ENCODE data around the gene FARSB.

FARSB gene

GRCh38 chr2:222544661-222545060 is 111.2 kb downstream of the FARSB start:
- no peaks in the 10 kb centered on the region for H3K36me3 ChIP-seq (ENCODE audit: insufficient read depth, low read depth, low read length)
- no peak overlapping the region for H3K27ac ChIP-seq (ENCODE audit: low read length)
- H3K9me3 ChIP-seq (ENCODE audit: insufficient read depth, low read depth, low read length): no peaks in the 10 kb centered on the region
- peaks cover 19% of the 10 kb centered on the region for H3K4me1 ChIP-seq (ENCODE audit: insufficient read depth, low read length)
- H3K27me3 ChIP-seq (ENCODE audit: insufficient read depth, low read length): no peaks in the 10 kb centered on the region
- H3K9ac ChIP-seq (ENCODE audit: low read depth, low read length): no peak overlapping the region
- no peak overlapping the region for H3K4me3 ChIP-seq (ENCODE audit: low read length)

- no peaks in the 10 kb centered on the region for H3K27me3 ChIP-seq (ENCODE audit: insufficient read depth, low read length)
- no peak overlapping the region for H3K9ac ChIP-seq (ENCODE audit: low read depth, low read length)
- H3K9me3 ChIP-seq (ENCODE audit: insufficient read depth, low read depth, low read length): peaks cover 3% of the 10 kb centered on the region; the same call in 1 of the 2 replicates
- no peaks in the 10 kb centered on the region for H3K4me1 ChIP-seq (ENCODE audit: insufficient read depth, low read length)
- H3K27ac ChIP-seq (ENCODE audit: low read length): no peak overlapping the region
- H3K36me3 ChIP-seq (ENCODE audit: insufficient read depth, low read depth, low read length): no peaks in the 10 kb centered on the region
- no peak overlapping the region for H3K4me3 ChIP-seq (ENCODE audit: low read length)
Observed at GRCh38 chr2:222538535-222538934, 117.4 kb downstream of the FARSB start.

- Histone ChIP-seq H3K27ac (ENCODE audit: low read length) (no peak overlapping the region), H3K36me3 (ENCODE audit: insufficient read depth, low read depth, low read length) (no peaks in the 10 kb centered on the region), H3K9me3 (ENCODE audit: insufficient read depth, low read depth, low read length) (peaks cover 3% of the 10 kb centered on the region; the same call in 1 of the 2 replicates), H3K9ac (ENCODE audit: low read depth, low read length) (no peak overlapping the region), H3K4me1 (ENCODE audit: insufficient read depth, low read length) (no peaks in the 10 kb centered on the region), H3K4me3 (ENCODE audit: low read length) (no peak overlapping the region), H3K27me3 (ENCODE audit: insufficient read depth, low read length) (no peaks in the 10 kb centered on the region)
Observed at GRCh38 chr2:222535477-222535876, 120.4 kb downstream of the FARSB start.

- H3K9ac ChIP-seq (ENCODE audit: low read depth, low read length): no peak overlapping the region
- H3K36me3 ChIP-seq (ENCODE audit: insufficient read depth, low read depth, low read length): no peaks in the 10 kb centered on the region
- no peaks in the 10 kb centered on the region for H3K4me1 ChIP-seq (ENCODE audit: insufficient read depth, low read length)
- H3K9me3 ChIP-seq (ENCODE audit: insufficient read depth, low read depth, low read length): no peaks in the 10 kb centered on the region
- no peak overlapping the region for H3K27ac ChIP-seq (ENCODE audit: low read length)
- no peak overlapping the region for H3K4me3 ChIP-seq (ENCODE audit: low read length)
- H3K27me3 ChIP-seq (ENCODE audit: insufficient read depth, low read length): no peaks in the 10 kb centered on the region
Observed at GRCh38 chr2:222532315-222532714, 123.6 kb downstream of the FARSB start.

GRCh38 chr2:222526480-222527277 is 129.2 kb downstream of the FARSB start:
- Histone ChIP-seq H3K4me3 (ENCODE audit: low read length) (no peak overlapping the region), H3K9ac (ENCODE audit: low read depth, low read length) (no peak overlapping the region)

GRCh38 chr2:222525811-222526210 is 130.1 kb downstream of the FARSB start:
- Histone ChIP-seq H3K4me1 (ENCODE audit: insufficient read depth, low read length) (no peaks in the 10 kb centered on the region), H3K27me3 (ENCODE audit: insufficient read depth, low read length) (no peaks in the 10 kb centered on the region), H3K36me3 (ENCODE audit: insufficient read depth, low read depth, low read length) (no peaks in the 10 kb centered on the region), H3K4me3 (ENCODE audit: low read length) (no peak overlapping the region), H3K9me3 (ENCODE audit: insufficient read depth, low read depth, low read length) (no peaks in the 10 kb centered on the region), H3K9ac (ENCODE audit: low read depth, low read length) (no peak overlapping the region), H3K27ac (ENCODE audit: low read length) (no peak overlapping the region)

More at GRCh38 chr2:222526480-222527277, 129.2 kb downstream of the FARSB start:
- Histone ChIP-seq H3K9me3 (ENCODE audit: insufficient read depth, low read depth, low read length) (no peaks in the 10 kb centered on the region), H3K27me3 (ENCODE audit: insufficient read depth, low read length) (no peaks in the 10 kb centered on the region), H3K4me1 (ENCODE audit: insufficient read depth, low read length) (no peaks in the 10 kb centered on the region), H3K27ac (ENCODE audit: low read length) (no peak overlapping the region), H3K36me3 (ENCODE audit: insufficient read depth, low read depth, low read length) (no peaks in the 10 kb centered on the region)

- H3K4me1 ChIP-seq (ENCODE audit: insufficient read depth, low read length): peaks cover 3% of the 10 kb centered on the region; the same call in 1 of the 2 replicates
- no peaks in the 10 kb centered on the region for H3K36me3 ChIP-seq (ENCODE audit: insufficient read depth, low read depth, low read length)
- no peak overlapping the region for H3K4me3 ChIP-seq (ENCODE audit: low read length)
- no peaks in the 10 kb centered on the region for H3K9me3 ChIP-seq (ENCODE audit: insufficient read depth, low read depth, low read length)
- H3K9ac ChIP-seq (ENCODE audit: low read depth, low read length): no peak overlapping the region
- H3K27me3 ChIP-seq (ENCODE audit: insufficient read depth, low read length): no peaks in the 10 kb centered on the region
- no peak overlapping the region for H3K27ac ChIP-seq (ENCODE audit: low read length)
Observed at GRCh38 chr2:222523783-222524544, 131.9 kb downstream of the FARSB start.

GRCh38 chr2:222522082-222522481 is 133.8 kb downstream of the FARSB start:
- Histone ChIP-seq H3K4me1 (ENCODE audit: insufficient read depth, low read length) (peaks cover 5% of the 10 kb centered on the region; the same call in 1 of the 2 replicates), H3K27ac (ENCODE audit: low read length) (no peak overlapping the region), H3K9ac (ENCODE audit: low read depth, low read length) (no peak overlapping the region), H3K36me3 (ENCODE audit: insufficient read depth, low read depth, low read length) (no peaks in the 10 kb centered on the region), H3K4me3 (ENCODE audit: low read length) (no peak overlapping the region), H3K27me3 (ENCODE audit: insufficient read depth, low read length) (no peaks in the 10 kb centered on the region), H3K9me3 (ENCODE audit: insufficient read depth, low read depth, low read length) (no peaks in the 10 kb centered on the region)

- no peaks in the 10 kb centered on the region for H3K27me3 ChIP-seq (ENCODE audit: insufficient read depth, low read length)
- no peak overlapping the region for H3K9ac ChIP-seq (ENCODE audit: low read depth, low read length)
- H3K27ac ChIP-seq (ENCODE audit: low read length): no peak overlapping the region
- H3K4me1 ChIP-seq (ENCODE audit: insufficient read depth, low read length): peaks cover 5% of the 10 kb centered on the region; the same call in 1 of the 2 replicates
- no peaks in the 10 kb centered on the region for H3K9me3 ChIP-seq (ENCODE audit: insufficient read depth, low read depth, low read length)
- H3K36me3 ChIP-seq (ENCODE audit: insufficient read depth, low read depth, low read length): no peaks in the 10 kb centered on the region
- H3K4me3 ChIP-seq (ENCODE audit: low read length): no peak overlapping the region
Observed at GRCh38 chr2:222521099-222521498, 134.8 kb downstream of the FARSB start.
